EL (cell line): Measurements from ENCODE around the gene ZC3HAV1L.
A peak's percentile ranks its signal among the peaks of the same experiment; 100 is the strongest.
"Not testable (repeated sequence)": the region's sequence is repeated elsewhere in the genome, so short reads cannot be mapped to it uniquely, and the experiment has no call there.

Experiments used
- DNase-seq: peaks from one replicate; pipeline ENCODE4 v3.0.0-alpha.2; 2016

Gene ZC3HAV1L

DNA sequence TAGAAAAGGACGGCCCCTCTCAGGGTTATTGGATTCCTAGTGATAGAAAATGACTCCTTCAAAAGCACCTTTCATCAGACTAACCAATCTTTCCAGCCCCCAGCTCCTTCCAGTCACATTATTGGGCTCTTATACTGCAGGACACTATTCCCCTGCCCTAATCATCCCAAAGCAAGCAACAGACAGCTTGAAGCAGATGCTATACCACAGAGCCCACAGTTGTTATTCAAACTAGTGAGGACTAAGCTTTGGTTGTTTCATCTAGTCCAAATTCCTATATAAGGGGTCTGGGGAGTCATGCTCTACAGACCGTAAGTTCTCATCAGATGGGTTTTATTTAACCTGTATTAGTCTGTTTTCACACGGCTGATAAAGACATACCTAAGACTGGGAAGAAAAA is 24.5 kb downstream of the ZC3HAV1L start:
- no peak for DNase-seq

DNA sequence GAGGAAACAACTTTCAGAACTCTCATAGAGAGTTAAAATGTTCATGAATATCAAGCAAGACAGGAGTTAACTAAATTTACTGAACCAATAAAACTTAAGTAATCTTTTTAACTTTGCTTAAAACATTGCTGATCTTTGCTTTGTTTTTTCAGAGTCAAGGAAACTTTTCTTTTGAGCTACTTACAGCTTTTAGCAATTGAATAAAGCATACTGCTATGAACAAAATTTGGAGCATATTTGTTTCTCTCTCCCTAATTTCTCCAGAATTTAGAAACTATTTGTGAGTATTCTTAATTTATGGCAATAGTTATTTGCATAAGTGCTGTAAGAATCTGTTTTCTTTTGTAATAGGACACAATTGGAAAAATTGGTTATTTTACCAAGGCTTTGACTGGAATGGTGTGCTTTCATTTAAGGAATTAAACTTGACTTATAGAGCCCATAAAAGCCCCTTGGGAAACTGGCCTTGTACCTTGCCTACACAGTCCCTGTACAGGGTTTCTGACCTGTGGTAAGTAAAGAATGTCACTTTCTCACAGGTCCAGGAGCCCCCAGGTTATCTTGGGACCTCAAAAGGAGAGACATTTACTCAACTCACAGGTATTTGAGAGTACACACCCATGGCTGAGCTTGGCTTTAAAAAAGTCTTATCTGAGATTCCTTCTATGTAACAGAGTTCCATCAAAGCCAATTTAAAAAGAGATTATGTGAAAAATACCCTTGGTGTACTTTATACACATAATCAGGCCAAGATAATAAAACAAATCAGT is 31.3 kb downstream of the ZC3HAV1L start:
- no peak for DNase-seq

DNA sequence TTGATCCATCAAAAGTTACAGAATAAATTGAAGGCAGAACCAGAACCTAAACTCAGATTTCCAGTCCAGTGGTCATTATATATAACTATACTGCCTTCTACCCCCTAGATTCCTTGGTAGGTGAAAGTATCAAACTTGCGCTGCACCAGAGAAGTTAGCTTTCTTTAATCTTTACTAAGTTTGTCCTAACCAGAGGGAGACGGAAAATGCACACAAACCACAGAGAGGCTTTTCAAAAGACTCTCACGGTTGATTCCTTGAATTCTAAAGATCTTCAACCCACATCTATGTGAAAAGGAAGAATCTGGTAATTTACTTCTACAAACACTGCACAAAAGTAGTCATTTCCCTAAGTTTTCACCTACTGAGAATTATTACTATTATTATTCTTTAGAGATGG is 36.4 kb downstream of the ZC3HAV1L start:
- DNase-seq: no peak

DNA sequence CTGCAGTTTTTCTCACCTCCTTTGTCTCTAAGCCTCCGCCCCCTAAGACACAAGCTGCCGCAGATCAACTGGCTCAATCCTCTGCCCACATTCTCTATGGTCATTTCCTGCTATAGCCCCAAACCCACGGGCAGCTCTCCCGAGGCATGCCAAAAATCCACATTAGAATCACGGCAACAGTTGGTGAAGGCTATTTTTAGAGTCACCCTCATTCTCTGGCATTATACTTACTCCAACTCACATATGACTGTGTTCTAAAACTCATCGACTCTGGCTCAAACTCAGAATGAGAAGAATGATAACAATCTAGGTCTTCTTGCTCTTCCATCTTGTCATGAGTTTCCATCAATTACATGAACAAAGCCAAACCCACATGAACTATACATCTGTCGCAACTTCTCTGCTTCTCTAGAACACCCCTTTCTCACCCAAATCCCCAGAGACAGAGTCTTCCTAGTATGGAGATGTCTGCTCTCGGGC is 43.8 kb downstream of the ZC3HAV1L start:
- DNase-seq: peak; percentile 72

DNA sequence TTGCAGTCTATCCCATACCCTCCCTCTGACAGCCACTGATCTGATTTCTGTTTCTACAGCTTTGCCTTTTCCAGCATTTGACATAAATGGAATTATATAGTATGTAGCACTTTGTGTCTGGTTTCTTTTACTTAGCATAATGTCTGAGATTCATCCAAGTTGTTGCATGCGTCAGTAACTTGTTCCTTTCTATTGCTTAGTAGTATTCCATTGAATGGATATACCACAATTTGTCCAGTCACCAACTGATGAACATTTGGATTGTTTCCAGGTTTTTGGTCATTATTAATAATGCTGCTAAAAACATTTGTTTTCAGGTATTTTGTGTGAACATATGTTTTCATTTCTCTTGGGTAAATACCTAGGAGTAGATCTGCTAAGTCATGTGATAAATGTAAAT is 48.2 kb downstream of the ZC3HAV1L start:
- DNase-seq: no peak

DNA sequence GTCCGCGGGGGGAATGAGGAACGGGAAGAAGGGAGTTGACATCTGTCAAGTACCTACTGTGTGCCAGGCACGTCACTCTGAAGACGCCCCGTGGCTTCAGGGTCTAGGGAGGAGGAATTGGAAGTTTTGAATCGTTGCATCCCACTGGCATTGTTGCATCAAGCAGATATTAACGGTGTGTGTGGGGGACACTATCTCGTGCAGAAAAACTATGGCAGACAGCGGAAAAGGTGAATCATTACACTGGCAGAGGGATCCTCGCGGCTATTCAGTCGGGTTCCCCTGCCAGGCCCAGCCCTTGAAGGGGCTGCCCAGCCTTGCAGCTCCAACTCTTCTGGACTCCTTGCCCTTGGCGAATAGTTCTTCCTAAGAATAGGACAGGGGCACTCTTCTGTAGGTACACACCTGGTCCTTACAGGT is 53.6 kb downstream of the ZC3HAV1L start:
- DNase-seq: peak; percentile 4

DNA sequence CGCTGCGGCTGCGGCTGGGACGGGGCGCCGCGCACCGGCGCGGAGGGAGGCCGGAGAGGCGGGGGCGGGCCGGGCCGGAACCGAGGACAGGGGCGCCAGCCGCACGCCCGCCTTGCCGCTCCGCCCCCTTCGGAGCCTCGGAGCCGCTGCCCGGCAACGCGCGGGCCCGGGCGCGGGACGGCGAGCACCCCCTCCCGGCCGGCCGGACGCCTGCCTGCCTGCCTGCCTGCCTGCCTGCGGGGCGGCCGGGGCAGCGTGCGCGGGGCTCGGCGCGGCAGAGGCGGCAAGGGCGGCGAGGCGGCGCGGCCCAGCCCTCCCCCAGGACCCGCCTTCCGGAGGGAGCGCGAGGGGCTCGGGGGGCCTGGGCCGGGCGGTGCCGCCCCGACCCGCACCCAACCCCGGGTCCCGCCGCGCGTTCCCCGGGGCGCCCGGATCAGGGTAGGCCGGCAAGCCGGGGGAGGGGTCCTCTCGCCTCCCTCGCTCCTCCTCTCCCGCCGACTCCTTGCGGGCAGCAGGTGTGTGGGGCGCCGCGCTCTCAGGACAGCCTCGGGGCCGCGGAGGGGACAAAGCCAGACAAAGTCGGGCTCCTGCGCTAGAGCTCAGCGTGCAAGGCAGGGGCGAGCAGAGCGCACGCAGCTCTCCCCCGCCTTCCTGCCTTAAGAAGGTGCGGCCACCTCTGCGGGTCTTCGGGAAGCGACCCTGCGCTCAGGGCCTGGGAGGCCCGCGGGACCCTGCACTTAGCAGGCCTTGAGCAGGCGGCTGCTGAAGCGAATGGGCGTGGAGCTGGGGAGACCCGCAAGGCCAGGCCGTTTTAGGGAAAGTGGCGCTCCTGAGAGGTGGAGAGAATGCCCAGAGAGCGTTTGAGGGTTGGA is 54.3 kb downstream of the ZC3HAV1L start, which contains the start of gene KIAA1549:
Gene KIAA1549 (minus strand): TSS at position 58 of the 872 bp plus-strand sequence. CDS start 120 bp downstream, outside the sequence.
- peak; percentile 71 for DNase-seq

DNA sequence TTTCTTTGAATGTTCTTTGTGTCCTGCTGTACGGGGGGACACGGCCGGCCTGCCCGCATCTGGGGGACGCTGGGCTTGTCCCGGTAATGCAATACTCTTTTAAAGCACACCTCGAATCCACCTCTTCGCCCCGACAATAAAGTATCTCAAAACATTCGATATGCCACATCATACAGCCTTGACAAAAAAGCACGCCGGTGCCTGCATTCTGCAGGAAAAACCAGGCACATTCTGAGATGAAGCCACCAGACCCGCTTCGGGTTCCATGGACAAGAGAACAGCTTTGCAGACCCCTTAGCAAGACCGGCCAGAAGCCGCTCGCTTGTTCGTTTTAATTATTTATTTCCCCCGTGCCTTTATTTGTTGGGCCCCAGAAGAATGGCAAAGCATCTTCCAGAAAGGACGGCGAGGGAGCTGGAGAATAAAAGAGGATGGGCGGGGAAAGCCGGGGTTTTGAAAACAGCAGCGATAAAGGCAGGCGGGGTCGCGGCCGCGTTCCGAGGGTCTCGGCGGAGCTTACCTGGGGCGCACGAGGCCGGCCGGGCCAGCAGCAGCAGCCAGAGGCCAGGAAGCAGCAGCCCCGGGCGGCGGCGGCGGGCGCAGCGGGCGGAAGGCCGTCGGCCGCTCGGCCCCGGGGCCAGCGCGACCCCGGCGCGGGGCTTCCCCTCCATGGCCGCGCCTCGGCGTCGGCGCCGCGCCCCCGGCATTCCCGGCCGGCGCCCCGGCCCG is 55.1 kb downstream of the ZC3HAV1L start:
- DNase-seq: peak; percentile 16

DNA sequence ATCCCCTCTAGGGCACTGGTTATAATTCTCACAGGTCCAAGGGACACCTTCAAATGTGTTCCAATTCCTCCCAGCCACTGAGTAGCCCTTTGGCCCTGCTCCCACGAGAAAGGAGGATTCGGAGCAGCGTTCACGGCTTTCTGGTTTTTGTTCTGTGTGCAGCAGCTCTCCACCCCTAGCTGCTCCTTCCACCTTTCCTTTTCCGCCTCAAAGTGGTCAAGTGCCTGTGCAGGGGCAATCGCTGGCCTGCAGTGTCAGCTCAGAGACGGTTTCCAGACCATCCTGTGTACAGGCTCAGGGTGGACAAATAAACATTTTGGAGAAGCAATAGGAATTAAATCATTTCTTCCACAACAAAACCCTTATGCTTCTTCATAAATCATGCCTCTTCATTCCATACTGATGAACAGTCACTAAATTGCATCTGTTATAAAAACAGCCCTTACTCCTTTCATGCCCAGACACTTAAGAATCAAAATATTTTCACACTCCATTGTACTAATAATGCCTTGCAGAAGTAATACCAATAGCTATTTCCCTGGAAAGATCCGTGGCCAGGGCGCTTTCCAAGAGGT is 55.8 kb downstream of the ZC3HAV1L start:
- DNase-seq: peak; percentile 21

DNA sequence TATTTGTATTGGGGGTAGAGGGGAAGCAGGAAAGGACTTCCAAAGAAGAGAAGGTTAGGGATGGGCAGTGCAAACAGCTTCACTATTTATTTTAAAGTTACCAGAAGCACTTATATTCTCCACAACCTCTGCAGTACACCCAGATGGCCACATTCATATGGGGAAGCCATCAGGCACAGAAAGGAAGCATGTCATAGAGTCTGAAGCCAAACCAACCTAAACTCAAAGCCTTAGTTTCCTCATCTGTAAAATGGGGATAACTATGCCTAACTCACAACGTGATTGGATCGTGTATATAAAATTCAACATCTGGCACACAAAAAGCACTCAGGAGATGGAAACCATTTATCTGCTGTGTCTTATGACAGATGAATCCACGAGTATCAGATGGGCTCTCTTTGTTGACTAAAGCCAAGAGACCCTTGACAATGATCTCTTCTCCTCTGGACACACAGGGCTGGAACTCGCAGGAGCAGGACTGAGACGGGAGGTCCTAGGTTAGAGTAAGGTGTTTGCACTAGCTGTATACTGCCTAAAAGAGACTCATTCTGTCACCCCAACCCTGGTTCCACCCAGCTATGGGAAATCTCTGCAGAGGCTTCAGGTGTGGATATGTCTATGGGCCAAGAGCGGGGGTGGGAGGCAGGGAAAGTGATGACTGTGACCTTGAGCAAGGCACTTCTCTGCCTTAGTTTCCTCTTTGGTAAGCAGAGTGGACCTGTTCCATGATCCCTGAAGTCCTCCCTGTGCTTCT is 56.4 kb downstream of the ZC3HAV1L start:
- no peak for DNase-seq

DNA sequence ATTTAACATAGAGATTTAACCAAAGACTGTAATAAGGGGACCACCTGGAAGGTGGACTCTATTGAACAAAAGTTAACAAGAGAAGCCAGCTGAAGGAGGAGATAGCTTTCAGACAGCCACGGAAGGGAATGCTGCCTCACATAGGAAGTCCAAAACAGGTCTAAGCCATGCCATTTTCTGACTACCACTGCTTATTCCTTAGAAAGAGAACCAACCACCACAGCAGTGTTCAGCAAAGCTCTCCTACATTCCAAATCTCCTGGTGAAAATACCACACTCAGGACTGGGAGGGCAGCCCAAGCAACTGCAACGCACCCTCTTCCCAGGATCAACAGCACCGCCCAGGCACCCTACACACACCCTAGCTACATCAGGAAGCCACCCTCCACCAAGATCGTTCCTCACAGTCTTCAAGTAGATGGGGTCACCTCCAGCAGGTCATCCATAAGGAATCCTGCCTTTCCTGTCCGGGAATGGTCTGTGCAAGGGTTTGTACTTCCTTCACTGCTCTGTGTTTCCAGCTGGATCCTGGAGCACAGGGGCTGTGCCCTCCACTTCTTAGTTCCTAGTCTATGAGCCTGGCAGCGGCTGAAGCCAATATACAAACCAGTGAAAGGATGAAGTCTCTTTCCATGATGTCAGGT is 57.2 kb downstream of the ZC3HAV1L start:
- no peak for DNase-seq

DNA sequence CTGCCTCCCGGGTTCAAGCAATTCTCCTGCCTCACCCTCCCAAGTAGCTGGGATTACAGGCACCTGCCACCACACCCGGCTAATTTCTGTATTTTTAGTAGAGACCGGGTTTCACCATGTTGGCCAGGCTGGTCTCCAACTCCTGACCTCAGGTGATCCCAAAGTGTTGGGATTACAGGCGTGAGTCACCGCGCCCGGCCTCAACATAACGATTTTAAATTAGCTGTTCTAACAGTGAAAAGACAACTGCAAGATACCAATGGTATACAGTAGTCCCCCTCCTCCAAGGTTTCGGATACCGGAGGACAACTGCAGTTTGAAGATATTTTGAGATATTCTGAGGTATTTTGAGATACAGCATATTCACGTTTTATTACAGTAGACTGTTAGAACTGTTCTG is 59.7 kb downstream of the ZC3HAV1L start:
- DNase-seq: not testable (repeated sequence)
